Esophagus squamous epithelium (tissue), 5 donors: Measurements from ENCODE around the gene SFTPB. TPM values are rescaled to one million over a fixed set of nuclear protein-coding genes. Genes with fewer than 3 reads are reported as not detected.

Source experiments
- DNase-seq: peaks from one replicate; lab custom pipeline; 2025; lab: John Stamatoyannopoulos, UW
- H3K27ac ChIP-seq, 4 donors: fragments of 200-600 bp; sonication (generic); one replicate each; pipeline ENCODE4 v1.5.1; 2016 to 2019; ENCODE audit warnings: mild to moderate bottlenecking in 1 of 4
- H3K27me3 ChIP-seq, 4 donors: fragments of 200-600 bp; sonication (generic); 1 replicate in 3 of 4; 2 replicates in 1 of 4; pipeline versions ENCODE4 v1.5.1 to v1.6.0; 2017 to 2021; ENCODE audit warnings: antibody characterized with exemption in 1 of 4
- H3K36me3 ChIP-seq, 3 donors: fragments of 200-600 bp; sonication (generic); one replicate each; pipeline ENCODE4 v1.5.1; 2016 to 2019
- H3K4me1 ChIP-seq, 3 donors: fragments of 200-600 bp; sonication (generic); one replicate each; pipeline ENCODE4 v1.5.1; 2017 to 2019
- H3K4me3 ChIP-seq, 4 donors: fragments of 200-600 bp; sonication (generic); 1 replicate in 3 of 4; 2 replicates in 1 of 4; pipeline ENCODE4 v1.5.1; 2016 to 2019; ENCODE audit warnings: mild to moderate bottlenecking in 2 of 4, moderate library complexity in 1 of 4
- H3K9me3 ChIP-seq, 3 donors: fragments of 200-600 bp; sonication (generic); one replicate each; pipeline ENCODE4 v1.5.1; 2016 to 2019
- CTCF ChIP-seq, 6 experiments: fragments of 450-650 bp in 4 of 6; fragments of 200-600 bp in 2 of 6; sonication (generic) in 2 of 6; IDR thresholded peaks; one replicate each; pipeline ENCODE4 v1.5.1; 2016 to 2019; ENCODE audit warnings: antibody characterized with exemption in 6 of 6, mild to moderate bottlenecking in 4 of 6, moderate library complexity in 4 of 6
- POLR2A ChIP-seq, 4 donors: fragments of 450-650 bp; IDR thresholded peaks; one replicate each; pipeline ENCODE4 v1.6.1; 2017; ENCODE audit warnings: antibody characterized with exemption in 4 of 4, mild to moderate bottlenecking in 4 of 4, moderate library complexity in 3 of 4
- WGBS, 2 donors: methylation state at CpG; one replicate each; pipeline ENCODE4 v1.1.5; 2018; 5-methylcytosine and 5-hydroxymethylcytosine counted together
- intact Hi-C: fragments of 100-400 bp; cut with DNase I; formaldehyde crosslinking; loops from one replicate; pipeline ENCODE4 v1.15.0; 2022
- total RNA-seq, 4 donors: library from RNA; depleted of rRNA; stranded (reverse); fragments of >200 nt; gene quantifications; one replicate each; pipeline ENCODE4 v1.1.0, GENCODE V29; 2016
- donor health status: DM: yes; HTN: yes; CAD: no.

SFTPB gene
- total RNA-seq, 4 donors from 2014 or later, result not detected

DNA sequence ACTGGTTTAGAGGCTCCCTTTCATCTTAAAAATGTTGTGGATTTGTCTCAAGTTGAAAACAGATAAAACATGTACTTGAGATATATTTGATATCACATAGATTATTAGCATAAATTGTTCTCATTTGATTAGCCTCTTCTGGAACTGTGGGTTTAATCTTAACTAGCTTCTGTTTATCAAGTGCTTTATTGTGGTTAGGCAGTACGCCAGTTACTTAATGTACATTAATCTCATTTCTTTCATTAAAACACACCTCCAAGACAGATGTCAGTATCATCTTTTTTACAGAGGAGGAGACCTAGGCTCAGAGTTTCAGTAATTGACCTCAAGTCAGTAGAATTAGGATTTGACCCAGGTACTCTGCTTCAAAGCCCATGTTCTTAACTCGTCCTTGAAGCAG lies 21.8 kb downstream of the SFTPB start:
- peaks cover 0 to 11% (median 5%) of the 10 kb centered on the region in 3 donors for H3K4me1 ChIP-seq
- no peak for DNase-seq
- TF ChIP-seq POLR2A (IDR thresholded peaks at IDR 0.05), result no peak
- no peak for TF ChIP-seq CTCF (IDR thresholded peaks at IDR 0.05)
- H3K9me3 ChIP-seq, result no peaks in the 10 kb centered on the region
- 85 to 95% methylated on average over 2 of the region's 2 CpGs for WGBS, 2 donors
- no peak overlapping the region for H3K4me3 ChIP-seq
- no peak overlapping the region for H3K27ac ChIP-seq
- no peaks in the 10 kb centered on the region for H3K27me3 ChIP-seq
- intact Hi-C loops, result no loop called here
- peaks cover 35 to 100% (median 55%) of the 10 kb centered on the region in 3 donors for H3K36me3 ChIP-seq

GRCh38 chr2:85644909-85645308 lies 23.1 kb downstream of the SFTPB start:
- WGBS, 2 donors, result 90 to 92% methylated on average over 4 to 8 of the region's 8 CpGs
- Histone ChIP-seq H3K36me3 (peaks cover 41 to 100% (median 67%) of the 10 kb centered on the region in 3 donors), H3K9me3 (no peaks in the 10 kb centered on the region), H3K4me1 (peaks cover 0 to 11% (median 5%) of the 10 kb centered on the region in 3 donors), H3K27me3 (no peaks in the 10 kb centered on the region), H3K27ac (no peak overlapping the region), H3K4me3 (no peak overlapping the region)
- no peak for TF ChIP-seq POLR2A (IDR thresholded peaks at IDR 0.05)
- TF ChIP-seq CTCF (IDR thresholded peaks at IDR 0.05), result no peak
- no peak for DNase-seq
- intact Hi-C loops, result no loop called here

GRCh38 chr2:85642725-85643124 lies 25.3 kb downstream of the SFTPB start:
- TF ChIP-seq CTCF (IDR thresholded peaks at IDR 0.05) (no peak), POLR2A (IDR thresholded peaks at IDR 0.05) (no peak)
- Histone ChIP-seq H3K4me1 (peaks cover 0 to 2% (median 0%) of the 10 kb centered on the region in 3 donors), H3K4me3 (no peak overlapping the region), H3K9me3 (no peaks in the 10 kb centered on the region), H3K36me3 (peaks cover 42 to 100% (median 74%) of the 10 kb centered on the region in 3 donors), H3K27me3 (no peaks in the 10 kb centered on the region), H3K27ac (no peak overlapping the region)
- 40 to 75% methylated on average over 3 of the region's 3 CpGs for WGBS, 2 donors
- no peak for DNase-seq
- intact Hi-C loops, result no loop called here

DNA sequence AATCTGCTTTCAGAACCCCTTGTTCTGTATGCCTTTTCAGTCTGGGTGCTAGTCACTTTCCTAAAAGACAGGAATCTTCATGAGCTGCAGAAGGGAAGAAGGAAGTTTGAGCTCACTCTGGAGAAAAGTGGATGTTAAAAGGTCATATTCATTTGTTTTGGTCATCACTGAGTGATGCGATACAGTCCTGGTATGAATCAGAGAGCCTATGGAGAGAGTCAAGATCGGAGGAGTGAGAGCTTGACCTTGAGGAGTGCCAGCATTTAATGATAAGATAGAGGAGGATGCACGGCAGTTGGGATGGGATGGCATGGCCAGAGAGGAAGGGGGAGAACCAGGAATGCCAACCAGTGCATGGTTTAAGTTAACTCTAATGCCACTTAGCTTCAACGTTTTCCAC lies 32.4 kb downstream of the SFTPB start:
- DNase-seq, result no peak
- intact Hi-C loops, result no loop called here
- Histone ChIP-seq H3K4me3 (no peak overlapping the region), H3K27me3 (no peaks in the 10 kb centered on the region), H3K4me1 (peaks cover 0 to 7% (median 0%) of the 10 kb centered on the region in 3 donors), H3K27ac (no peak overlapping the region), H3K36me3 (peaks cover 13 to 100% (median 65%) of the 10 kb centered on the region in 3 donors), H3K9me3 (no peaks in the 10 kb centered on the region)
- no peak for TF ChIP-seq CTCF (IDR thresholded peaks at IDR 0.05)
- TF ChIP-seq POLR2A (IDR thresholded peaks at IDR 0.05), result no peak
- 65 to 71% methylated on average over 4 of the region's 4 CpGs for WGBS, 2 donors

- DNase-seq, result no peak
Measured at GRCh38 chr2:85635011-85635410, 33.0 kb downstream of the SFTPB start.

More at GRCh38 chr2:85635011-85635410, 33.0 kb downstream of the SFTPB start:
- intact Hi-C loops, result no loop called here
- Histone ChIP-seq H3K27ac (no peak overlapping the region), H3K9me3 (no peaks in the 10 kb centered on the region), H3K4me3 (no peak overlapping the region), H3K4me1 (peaks cover 0 to 7% (median 0%) of the 10 kb centered on the region in 3 donors), H3K27me3 (no peaks in the 10 kb centered on the region), H3K36me3 (peaks cover 13 to 100% (median 59%) of the 10 kb centered on the region in 3 donors)
- TF ChIP-seq CTCF (IDR thresholded peaks at IDR 0.05), result no peak
- TF ChIP-seq POLR2A (IDR thresholded peaks at IDR 0.05), result no peak
- 83 to 85% methylated on average over 8 of the region's 8 CpGs for whole genome bisulfite sequencing, 2 donors
